Activated naive CD4-positive, alpha-beta T cell treated with anti-CD3 and anti-CD28 coated beads, Interleukin-2, amount 10 ng/mL, durations not matched to agents 7 days and 5 days (primary cell): ENCODE results near the gene RASSF6.
"Not testable (repeated sequence)": the region's sequence is repeated elsewhere in the genome, so short reads cannot be mapped to it uniquely, and the experiment has no call there.

Experiments
- CTCF ChIA-PET: fragments of 350-600 bp; sonication (Branson Sonifier 250); formaldehyde crosslinking; loops from one replicate; lab custom pipeline; 2021; ENCODE audit warnings: antibody characterized with exemption; lab: Charles Lee
- DNase-seq: peaks from one replicate; pipeline ENCODE4 v3.0.0-alpha.2; 2020
- H3K27ac Mint-ChIP-seq: one replicate; pipeline ENCODE4 v1.8.0; 2021; ENCODE audit warnings: mild to moderate bottlenecking, moderate library complexity, mixed read lengths
- H3K27me3 Mint-ChIP-seq: one replicate; pipeline ENCODE4 v1.8.0; 2021; ENCODE audit warnings: mild to moderate bottlenecking, mixed read lengths
- H3K36me3 Mint-ChIP-seq: one replicate; pipeline ENCODE4 v1.8.0; 2021; ENCODE audit warnings: mixed read lengths
- H3K4me1 Mint-ChIP-seq: one replicate; pipeline ENCODE4 v1.8.0; 2021; ENCODE audit warnings: mixed read lengths
- H3K4me3 Mint-ChIP-seq: one replicate; pipeline ENCODE4 v1.8.0; 2021; ENCODE audit warnings: mild to moderate bottlenecking, moderate library complexity, mixed read lengths
- H3K9me3 Mint-ChIP-seq: one replicate; pipeline ENCODE4 v1.8.0; 2021; ENCODE audit warnings: mixed read lengths

RASSF6 gene

DNA sequence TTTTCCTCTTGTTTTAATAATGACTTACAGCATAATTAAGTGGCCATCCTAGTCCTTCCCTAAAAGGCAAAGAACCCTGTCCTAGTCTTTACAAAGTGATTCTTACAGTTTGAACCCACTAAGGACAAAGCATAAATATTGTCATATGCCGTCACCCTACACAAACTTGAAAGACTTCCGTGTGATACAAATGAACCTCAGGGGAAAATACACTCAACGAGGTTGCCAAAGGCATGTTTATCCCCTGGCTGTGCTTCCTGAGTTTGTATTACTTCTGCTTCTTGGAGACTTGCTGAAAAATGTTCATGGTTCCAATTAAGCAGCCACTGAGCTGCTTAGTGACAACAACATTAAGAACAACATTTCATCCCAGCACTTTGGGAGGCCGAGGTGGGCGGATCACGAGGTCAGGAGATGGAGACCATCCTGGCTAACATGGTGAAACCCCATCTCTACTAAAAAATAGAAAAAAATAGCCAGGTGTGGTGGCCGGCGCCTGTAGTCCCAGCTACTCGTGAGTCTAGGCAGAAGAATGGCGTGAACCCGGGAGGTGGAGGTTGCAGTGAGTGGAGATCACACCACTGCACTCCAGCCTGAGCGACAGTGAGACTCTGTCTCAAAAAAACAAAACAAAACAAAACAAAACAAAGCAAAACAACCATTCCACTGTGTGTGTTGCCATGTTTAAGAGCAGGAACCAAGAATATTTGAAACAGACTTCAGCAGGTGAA lies 16.2 kb downstream of the RASSF6 start:
- CTCF ChIA-PET, result no interaction called here
- Mint-ChIP-seq H3K4me1 (peaks cover 12% of the 10 kb centered on the region), H3K36me3 (no peaks in the 10 kb centered on the region), H3K9me3 (no peaks in the 10 kb centered on the region), H3K27me3 (no peaks in the 10 kb centered on the region), H3K27ac (no peak overlapping the region), H3K4me3 (no peak overlapping the region)
- no peak for DNase-seq

DNA sequence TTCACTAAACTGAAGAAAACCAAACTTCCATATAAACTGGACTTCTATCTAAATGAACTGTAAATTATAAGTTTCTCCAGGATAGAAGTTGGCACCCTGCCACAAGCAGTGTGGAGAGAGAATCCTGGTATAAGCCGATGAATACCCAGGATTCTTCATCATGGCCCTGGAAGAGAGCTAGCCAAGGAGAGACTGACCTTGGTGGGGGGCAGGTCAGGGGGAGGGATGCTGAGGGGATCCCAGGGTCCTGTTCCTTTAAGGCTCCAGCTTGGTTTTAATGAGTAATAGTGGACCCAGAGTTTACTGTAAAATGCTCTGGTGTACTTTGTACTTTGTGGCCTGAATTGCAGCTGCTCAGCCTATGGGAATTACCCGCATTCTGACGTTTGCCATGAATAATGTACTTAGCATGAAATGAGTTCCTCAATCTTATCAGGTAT lies 16.9 kb downstream of the RASSF6 start:
- Mint-ChIP-seq H3K4me1 (peaks cover 12% of the 10 kb centered on the region), H3K27ac (no peak overlapping the region), H3K27me3 (no peaks in the 10 kb centered on the region), H3K4me3 (no peak overlapping the region), H3K36me3 (no peaks in the 10 kb centered on the region), H3K9me3 (no peaks in the 10 kb centered on the region)
- CTCF ChIA-PET, result no interaction called here
- no peak for DNase-seq

DNA sequence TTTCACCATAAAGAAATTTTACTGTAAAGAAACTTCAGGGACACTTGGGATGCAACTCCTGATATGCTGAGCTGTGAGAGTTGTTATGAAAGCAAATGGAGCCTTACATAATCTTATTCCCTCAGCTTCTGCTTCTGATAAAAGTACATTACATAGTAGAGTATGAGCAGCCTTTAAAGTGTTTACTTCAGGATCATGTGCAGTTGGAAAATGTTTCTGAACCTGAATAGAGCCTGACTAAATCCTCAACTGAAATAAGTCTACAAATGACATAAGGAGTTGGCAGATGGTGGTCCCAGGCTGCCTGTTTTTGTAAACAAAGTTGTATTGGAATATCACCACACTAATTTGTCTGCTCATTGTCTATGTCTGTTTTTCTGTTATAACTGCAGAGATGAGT lies 19.3 kb downstream of the RASSF6 start:
- peaks cover under 1% of the 10 kb centered on the region for H3K4me1 Mint-ChIP-seq
- H3K36me3 Mint-ChIP-seq, result no peaks in the 10 kb centered on the region
- no peak overlapping the region for H3K27ac Mint-ChIP-seq
- H3K27me3 Mint-ChIP-seq, result no peaks in the 10 kb centered on the region
- no peaks in the 10 kb centered on the region for H3K9me3 Mint-ChIP-seq
- no peak for DNase-seq
- CTCF ChIA-PET, result no interaction called here
- H3K4me3 Mint-ChIP-seq, result no peak overlapping the region

DNA sequence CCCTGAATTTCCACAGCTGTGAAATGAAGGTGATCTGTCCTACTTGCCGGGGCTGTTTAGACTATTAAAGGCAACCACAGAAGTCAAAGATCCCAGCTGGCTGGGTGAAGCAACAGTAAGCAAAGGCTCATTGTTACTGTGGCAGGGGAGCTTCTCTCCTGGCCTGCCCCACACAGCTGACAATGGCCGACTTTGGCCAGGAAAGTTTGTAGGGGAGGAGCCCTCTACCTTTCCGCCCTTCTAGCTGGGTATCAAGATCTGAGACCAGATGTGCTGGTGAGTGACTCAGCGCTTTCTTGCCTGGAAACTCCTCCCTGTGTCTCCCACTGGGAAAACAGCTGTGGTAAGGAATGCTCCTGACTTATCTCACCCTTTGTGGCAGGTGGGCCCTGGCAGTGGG lies 21.1 kb downstream of the RASSF6 start:
- DNase-seq, result no peak
- Mint-ChIP-seq H3K4me1 (no peaks in the 10 kb centered on the region), H3K9me3 (no peaks in the 10 kb centered on the region), H3K36me3 (no peaks in the 10 kb centered on the region), H3K4me3 (no peak overlapping the region), H3K27ac (no peak overlapping the region), H3K27me3 (no peaks in the 10 kb centered on the region)
- CTCF ChIA-PET, result no interaction called here

DNA sequence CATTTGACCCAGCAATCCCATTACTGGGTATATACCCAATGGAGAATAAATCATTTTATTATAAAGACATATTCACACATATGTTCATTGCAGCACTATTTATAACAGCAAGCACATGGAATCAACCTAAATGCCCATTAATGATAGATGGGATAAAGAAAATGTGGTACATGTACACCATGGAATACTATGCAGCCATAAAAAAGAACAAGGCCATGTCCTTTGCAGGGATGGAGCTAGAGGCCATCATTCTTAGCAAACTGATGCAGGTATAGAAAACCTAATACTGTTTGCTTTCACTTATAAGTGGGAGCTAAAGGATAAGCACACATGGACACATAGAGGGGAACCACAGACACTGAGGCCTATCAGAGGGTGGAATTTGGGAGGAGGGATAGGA lies 22.6 kb downstream of the RASSF6 start:
- Mint-ChIP-seq H3K36me3 (no peaks in the 10 kb centered on the region), H3K4me1 (no peaks in the 10 kb centered on the region), H3K27me3 (no peaks in the 10 kb centered on the region), H3K4me3 (no peak overlapping the region), H3K27ac (no peak overlapping the region), H3K9me3 (no peaks in the 10 kb centered on the region)
- no peak for DNase-seq
- CTCF ChIA-PET, result no interaction called here

DNA sequence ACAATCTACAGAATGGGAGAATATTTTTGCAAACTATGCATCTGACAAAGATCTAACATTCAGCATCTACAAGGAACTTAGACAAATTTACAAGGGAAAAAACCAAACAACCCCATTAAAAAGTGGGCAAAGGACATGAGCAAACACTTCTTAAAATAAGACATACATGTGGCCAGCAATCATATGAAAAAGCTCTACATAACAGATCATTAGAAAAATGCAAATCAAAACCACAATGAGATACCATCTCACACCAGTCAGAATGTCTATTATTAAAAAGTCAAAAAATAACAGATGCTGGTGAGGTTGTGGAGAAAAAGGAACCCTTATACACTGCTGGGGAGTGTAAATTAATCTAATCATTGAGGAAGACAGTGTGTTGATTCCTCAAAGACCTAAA lies 23.1 kb downstream of the RASSF6 start:
- H3K4me3 Mint-ChIP-seq, DNase-seq, H3K9me3 Mint-ChIP-seq, H3K36me3 Mint-ChIP-seq, H3K27me3 Mint-ChIP-seq, H3K4me1 Mint-ChIP-seq, CTCF ChIA-PET, H3K27ac Mint-ChIP-seq: not testable (repeated sequence)

DNA sequence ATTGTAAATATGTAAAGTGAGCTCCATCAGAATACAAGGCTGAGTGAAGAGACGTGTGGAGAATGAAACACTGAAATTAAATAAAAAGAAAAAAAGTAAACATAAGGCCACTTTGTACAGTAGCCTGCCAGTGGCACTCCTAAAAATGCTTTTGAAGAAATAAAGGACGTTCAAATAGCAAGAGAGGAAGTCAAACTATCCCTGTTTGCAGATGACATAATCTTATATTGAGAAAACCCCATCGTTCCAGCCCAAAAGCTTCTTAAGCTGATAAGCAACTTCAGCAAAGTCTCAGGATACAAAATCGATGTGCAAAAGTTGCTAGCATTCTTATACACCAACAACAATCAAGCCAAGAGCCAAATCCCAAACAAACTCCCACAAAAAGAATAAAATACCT lies 24.2 kb downstream of the RASSF6 start:
- Mint-ChIP-seq H3K27ac (no peak overlapping the region), H3K27me3 (no peaks in the 10 kb centered on the region), H3K36me3 (no peaks in the 10 kb centered on the region), H3K4me3 (no peak overlapping the region), H3K9me3 (no peaks in the 10 kb centered on the region), H3K4me1 (no peaks in the 10 kb centered on the region)
- CTCF ChIA-PET, result interaction anchor here (1.6 kb wide), 1 partner anchor 56 kb away, joined by 6 read pairs; no protein-coding TSS in a partner anchor
- DNase-seq, result no peak

DNA sequence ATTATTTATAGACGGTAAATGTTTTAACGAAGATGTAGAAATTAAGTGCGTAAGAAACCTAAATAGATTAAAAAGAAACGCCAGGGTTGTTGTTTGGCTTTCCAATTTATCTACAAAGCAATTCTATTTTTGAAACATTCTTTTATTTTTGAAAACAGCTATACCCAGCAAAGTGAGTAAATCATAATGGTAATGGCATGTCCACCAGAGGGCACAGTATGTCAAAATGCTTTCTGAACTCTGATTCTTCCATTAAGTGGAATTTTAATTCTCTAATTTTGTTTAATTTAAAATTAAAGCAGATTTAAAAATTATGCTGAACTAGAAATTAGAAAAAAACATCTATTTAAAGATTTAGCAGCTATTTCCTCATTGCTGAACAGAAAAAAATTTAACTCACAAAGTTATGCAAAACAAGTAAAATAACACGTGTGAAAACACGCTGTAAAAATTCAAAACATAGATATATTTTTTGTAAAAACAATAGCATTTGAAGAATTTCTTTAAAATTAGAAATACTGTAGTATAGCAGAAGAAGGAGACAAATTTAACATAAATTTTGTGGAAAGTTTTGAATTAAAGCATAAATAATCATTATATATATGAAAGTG lies 26.5 kb downstream of the RASSF6 start:
- CTCF ChIA-PET, result interaction anchor here (0.9 to 1.4 kb wide), 4 partner anchors 58 to 544 kb away, joined by 3 to 4 read pairs (median 4); no protein-coding TSS in a partner anchor
- H3K4me3 Mint-ChIP-seq, result no peak overlapping the region
- H3K27ac Mint-ChIP-seq, result no peak overlapping the region
- H3K27me3 Mint-ChIP-seq, result no peaks in the 10 kb centered on the region
- H3K36me3 Mint-ChIP-seq, result no peaks in the 10 kb centered on the region
- DNase-seq, result no peak
- H3K4me1 Mint-ChIP-seq, result no peaks in the 10 kb centered on the region
- H3K9me3 Mint-ChIP-seq, result no peaks in the 10 kb centered on the region

DNA sequence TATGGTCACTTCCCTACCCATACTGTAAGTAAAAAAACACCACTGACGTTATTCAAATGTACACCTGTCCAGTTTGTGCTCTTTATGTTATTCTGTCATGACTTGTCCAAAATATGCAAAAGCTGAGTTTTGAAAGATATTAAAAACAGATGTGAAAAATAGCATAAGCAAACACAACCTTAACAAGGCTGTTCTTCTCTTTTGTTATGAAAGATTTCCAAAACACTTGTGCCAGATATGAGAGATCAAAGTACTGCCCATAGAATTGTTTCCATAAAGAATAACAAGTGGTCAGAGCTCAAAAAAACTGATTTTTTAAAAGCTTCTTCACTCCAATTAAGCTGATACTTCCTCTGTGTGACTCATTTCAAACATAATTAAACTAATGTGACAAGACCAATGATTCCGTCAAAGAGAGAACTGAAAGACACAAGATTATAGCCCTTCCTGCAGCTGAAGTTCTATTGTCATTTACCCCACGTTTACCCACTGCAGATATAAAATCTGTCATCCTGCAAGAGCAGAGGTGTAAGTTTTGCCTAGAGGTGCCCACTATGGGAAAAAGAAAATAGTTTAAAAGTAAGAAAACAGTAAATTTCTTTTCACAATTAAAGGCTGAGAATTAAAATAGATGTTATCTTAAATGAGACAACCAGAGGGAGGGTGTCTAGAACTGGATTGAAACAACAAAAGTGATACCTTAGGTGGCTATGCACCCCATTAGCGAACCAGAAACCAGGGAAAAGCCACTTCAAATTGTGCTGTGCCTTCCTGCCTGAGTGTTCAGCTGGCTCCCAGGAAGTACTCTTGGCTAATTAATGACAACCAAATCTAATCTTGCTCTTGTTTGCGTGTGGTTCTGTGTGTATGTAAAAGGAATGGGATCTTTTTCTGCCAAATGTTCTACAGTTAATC lies 30.1 kb downstream of the RASSF6 start:
- no peak overlapping the region for H3K4me3 Mint-ChIP-seq
- no peaks in the 10 kb centered on the region for H3K4me1 Mint-ChIP-seq

DNA sequence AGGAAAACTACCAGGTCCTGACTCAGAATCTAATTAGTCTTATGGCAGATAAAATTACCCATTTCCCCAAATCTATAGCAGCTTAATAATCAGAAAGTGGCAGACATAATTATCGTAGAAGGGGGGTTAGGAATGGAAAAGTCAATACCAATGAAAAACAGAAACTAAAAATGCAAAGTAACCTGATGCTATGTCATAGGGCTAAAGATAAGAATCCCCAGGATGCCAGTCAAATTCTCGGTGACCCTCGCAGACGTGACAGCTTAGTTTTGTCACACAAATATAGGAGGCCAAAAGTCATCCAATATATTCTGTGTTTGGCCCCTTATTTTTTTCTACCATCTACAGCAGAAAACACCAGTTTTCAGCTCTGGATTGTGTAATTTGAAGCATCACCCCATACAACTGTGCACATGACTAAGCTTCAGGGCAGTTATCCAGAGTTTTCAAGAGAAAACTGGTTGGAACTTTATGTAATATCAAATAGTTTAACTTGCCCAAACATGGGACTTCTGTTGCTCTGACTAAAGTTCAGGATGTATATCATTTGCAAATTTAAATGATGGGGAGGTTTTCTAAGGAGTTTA lies 30.9 kb downstream of the RASSF6 start:
- H3K36me3 Mint-ChIP-seq, result no peaks in the 10 kb centered on the region
- H3K27ac Mint-ChIP-seq, result no peak overlapping the region
- no peaks in the 10 kb centered on the region for H3K9me3 Mint-ChIP-seq
- no peaks in the 10 kb centered on the region for H3K4me1 Mint-ChIP-seq
- CTCF ChIA-PET, result no interaction called here
- H3K27me3 Mint-ChIP-seq, result no peaks in the 10 kb centered on the region
- H3K4me3 Mint-ChIP-seq, result no peak overlapping the region
- no peak for DNase-seq

More for the DNA sequence above, 30.1 kb downstream of the RASSF6 start:
- DNase-seq, result no peak
- Mint-ChIP-seq H3K36me3 (no peaks in the 10 kb centered on the region), H3K27me3 (no peaks in the 10 kb centered on the region), H3K9me3 (no peaks in the 10 kb centered on the region), H3K27ac (no peak overlapping the region)
- CTCF ChIA-PET, result no interaction called here

DNA sequence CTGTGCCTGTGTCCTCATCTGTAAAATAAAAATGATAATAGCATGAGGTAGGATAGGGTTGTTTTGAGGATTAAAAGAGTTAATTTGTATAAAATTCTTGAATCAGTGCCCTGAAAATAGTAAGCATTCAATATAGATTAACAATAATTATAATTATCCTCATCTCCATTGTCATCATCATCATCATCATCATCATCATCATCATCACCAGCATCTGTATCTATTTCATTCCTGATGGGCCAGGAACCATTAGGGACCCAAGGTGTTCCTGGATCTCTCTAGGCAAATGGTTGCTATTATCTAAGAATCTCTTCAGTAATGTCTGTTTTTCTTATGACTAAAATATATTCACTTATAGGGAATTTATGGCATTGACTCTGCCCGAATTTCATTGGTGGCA lies 31.6 kb downstream of the RASSF6 start:
- H3K4me1 Mint-ChIP-seq, result no peaks in the 10 kb centered on the region
- DNase-seq, result no peak
- H3K27ac Mint-ChIP-seq, result no peak overlapping the region
- H3K9me3 Mint-ChIP-seq, result no peaks in the 10 kb centered on the region
- no peaks in the 10 kb centered on the region for H3K27me3 Mint-ChIP-seq
- CTCF ChIA-PET, result no interaction called here
- no peaks in the 10 kb centered on the region for H3K36me3 Mint-ChIP-seq
- H3K4me3 Mint-ChIP-seq, result no peak overlapping the region

DNA sequence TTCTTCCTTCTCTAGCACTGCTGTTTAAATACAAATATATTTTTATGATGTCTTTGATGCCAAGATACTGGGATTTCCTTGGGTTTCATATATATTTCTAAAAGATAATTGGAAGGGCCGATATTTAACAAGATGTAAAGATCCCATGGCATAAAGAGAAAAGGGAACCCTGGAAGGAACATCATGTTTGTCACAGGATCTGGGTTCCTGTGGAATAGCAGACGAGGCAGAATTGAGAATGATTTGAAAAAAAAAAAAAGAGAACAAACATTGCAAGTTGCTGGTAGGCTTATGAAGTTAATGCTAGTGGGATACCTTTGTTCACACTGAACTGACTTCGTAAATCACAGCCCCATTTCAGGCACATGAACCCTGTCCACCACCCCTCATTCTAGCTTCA lies 33.6 kb downstream of the RASSF6 start:
- Mint-ChIP-seq H3K4me1 (no peaks in the 10 kb centered on the region), H3K36me3 (no peaks in the 10 kb centered on the region), H3K9me3 (no peaks in the 10 kb centered on the region), H3K27ac (no peak overlapping the region), H3K4me3 (no peak overlapping the region), H3K27me3 (no peaks in the 10 kb centered on the region)
- no peak for DNase-seq
- CTCF ChIA-PET, result no interaction called here

DNA sequence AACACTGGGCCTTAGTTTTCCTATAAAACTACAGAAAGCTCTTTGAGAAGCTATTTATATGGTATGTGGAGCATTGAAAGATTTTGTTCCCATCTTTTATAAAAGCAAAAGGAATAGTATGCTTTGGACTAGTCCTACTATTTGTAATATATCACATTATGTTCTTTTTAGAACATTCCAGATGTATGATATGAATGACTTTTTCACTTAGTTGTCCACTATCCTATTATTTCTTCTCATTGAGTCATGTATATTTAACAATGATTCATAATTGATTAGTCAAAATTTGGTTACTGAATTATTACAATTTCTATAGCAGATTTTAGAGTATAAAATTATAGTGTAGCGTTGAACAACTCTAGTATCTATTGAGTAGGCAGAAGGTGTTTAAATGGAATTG lies 34.2 kb downstream of the RASSF6 start:
- Mint-ChIP-seq H3K9me3 (no peaks in the 10 kb centered on the region), H3K27me3 (no peaks in the 10 kb centered on the region), H3K27ac (no peak overlapping the region), H3K4me3 (no peak overlapping the region), H3K4me1 (no peaks in the 10 kb centered on the region), H3K36me3 (no peaks in the 10 kb centered on the region)
- no peak for DNase-seq
- CTCF ChIA-PET, result no interaction called here

DNA sequence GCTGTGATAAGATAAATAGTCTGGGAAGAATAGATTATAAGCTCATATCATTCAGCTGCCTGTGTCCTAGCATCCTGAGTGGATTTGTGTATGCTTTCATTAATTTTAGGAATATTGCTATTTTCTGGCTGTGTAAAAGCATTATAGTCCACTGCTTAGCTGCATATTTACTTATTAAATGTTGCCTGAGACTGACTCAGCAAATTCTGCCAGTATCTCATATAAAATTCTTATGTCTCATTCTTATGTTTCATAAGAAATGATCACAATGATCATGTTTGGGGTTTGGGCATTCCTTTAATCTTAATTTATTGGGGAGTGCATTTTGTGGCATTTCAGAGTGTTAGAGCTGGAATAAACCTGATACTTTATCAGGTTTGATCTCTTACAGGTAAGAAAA lies 34.9 kb downstream of the RASSF6 start:
- no peaks in the 10 kb centered on the region for H3K36me3 Mint-ChIP-seq
- no peak overlapping the region for H3K27ac Mint-ChIP-seq

More for the DNA sequence above, 34.9 kb downstream of the RASSF6 start:
- Mint-ChIP-seq H3K4me1 (no peaks in the 10 kb centered on the region), H3K27me3 (no peaks in the 10 kb centered on the region), H3K9me3 (no peaks in the 10 kb centered on the region), H3K4me3 (no peak overlapping the region)
- CTCF ChIA-PET, result interaction anchor here (0.7 kb wide), 1 partner anchor 8 kb away, joined by 3 read pairs; no protein-coding TSS in a partner anchor
- no peak for DNase-seq
